GM11168 (cell line): Measurements from ENCODE around the gene SERP1.

Experiments used
- in situ Hi-C: fragments of 300-500 bp; cut with MboI; formaldehyde crosslinking; loops from one replicate; pipeline ENCODE4 v1.12.0; 2022; ENCODE audit warnings: low sequenced_read_pairs; ENCODE audit not compliant: unreplicated experiment

The SERP1 gene

GRCh38 chr3:150540297-150540696 is 6.0 kb downstream of the SERP1 start:
- in situ Hi-C loops: no loop called here

GRCh38 chr3:150538324-150539208 is 7.7 kb downstream of the SERP1 start:
- in situ Hi-C loops: no loop called here

GRCh38 chr3:150535204-150535603 is 11.1 kb downstream of the SERP1 start:
- in situ Hi-C loops: no loop called here

- in situ Hi-C loops: no loop called here
Measured at GRCh38 chr3:150531775-150532174, 14.5 kb downstream of the SERP1 start.

GRCh38 chr3:150528354-150528797 is 17.9 kb downstream of the SERP1 start:
- in situ Hi-C loops: no loop called here

GRCh38 chr3:150527464-150528255 is 18.6 kb downstream of the SERP1 start:
- in situ Hi-C loops: no loop called here

- in situ Hi-C loops: loop anchor here (25.0 kb wide), 1 partner anchor 561 kb away; the partner anchor contains the start of gene PFN2
Measured at GRCh38 chr3:150523538-150523937, 22.8 kb downstream of the SERP1 start.

GRCh38 chr3:150521463-150521862 is 24.8 kb downstream of the SERP1 start:
- in situ Hi-C loops: loop anchor here (25.0 kb wide), 1 partner anchor 559 kb away; the partner anchor contains the start of gene PFN2

- in situ Hi-C loops: loop anchor here (25.0 kb wide), 1 partner anchor 558 kb away; the partner anchor contains the start of gene PFN2
Measured at GRCh38 chr3:150520408-150520807, 25.9 kb downstream of the SERP1 start.

- in situ Hi-C loops: loop anchor here (25.0 kb wide), 1 partner anchor 557 kb away; the partner anchor contains the start of gene PFN2
Measured at GRCh38 chr3:150519026-150519425, 27.3 kb downstream of the SERP1 start.

GRCh38 chr3:150515210-150515609 is 31.1 kb downstream of the SERP1 start:
- in situ Hi-C loops: loop anchor here (25.0 kb wide), 1 partner anchor 553 kb away; the partner anchor contains the start of gene PFN2

GRCh38 chr3:150511122-150511821 is 35.0 kb downstream of the SERP1 start:
- in situ Hi-C loops: loop anchor here (25.0 kb wide), 1 partner anchor 549 kb away; the partner anchor contains the start of gene PFN2

GRCh38 chr3:150509780-150510179 is 36.5 kb downstream of the SERP1 start:
- in situ Hi-C loops: loop anchor here (25.0 kb wide), 1 partner anchor 547 kb away; the partner anchor contains the start of gene PFN2

- in situ Hi-C loops: loop anchor here (25.0 kb wide), 1 partner anchor 546 kb away; the partner anchor contains the start of gene PFN2
Measured at GRCh38 chr3:150508401-150508800, 37.9 kb downstream of the SERP1 start.

- in situ Hi-C loops: loop anchor here (25.0 kb wide), 1 partner anchor 542 kb away; the partner anchor contains the start of gene PFN2
Measured at GRCh38 chr3:150504483-150504882, 41.8 kb downstream of the SERP1 start.

- in situ Hi-C loops: loop anchor here (25.0 kb wide), 1 partner anchor 541 kb away; the partner anchor contains the start of gene PFN2
Measured at GRCh38 chr3:150503402-150504099, 42.7 kb downstream of the SERP1 start.

- in situ Hi-C loops: loop anchor here (25.0 kb wide), 1 partner anchor 539 kb away; the partner anchor contains the start of gene PFN2
Measured at GRCh38 chr3:150500960-150501359, 45.3 kb downstream of the SERP1 start.

GRCh38 chr3:150497956-150498355 is 48.3 kb downstream of the SERP1 start:
- in situ Hi-C loops: loop anchor here (5.0 kb wide), 1 partner anchor 211 kb away; no protein-coding TSS in a partner anchor
